K562 (cell line): Measurements from ENCODE around the gene HSDL1. TPM values are rescaled to one million over a fixed set of nuclear protein-coding genes. Genes with fewer than 3 reads are reported as not detected.

Experiments used
- ATF1 ChIP-seq, 2 experiments: fragments of 450-650 bp in 1 of 2; IDR thresholded peaks; 2 replicates each; pipeline ENCODE4 v1.6.1; 2016; ENCODE audit warnings: missing compliant biosample characterization in 1 of 2, missing genetic modification characterization in 1 of 2
- BHLHE40 ChIP-seq: IDR thresholded peaks from 2 replicates; pipeline ENCODE4 v1.6.1; 2011; ENCODE audit warnings: low read length, improper control_type of control experiment
- CTCFL ChIP-seq: IDR thresholded peaks from 2 replicates; pipeline ENCODE4 v1.6.1; 2011; ENCODE audit warnings: borderline replicate concordance, low read depth, mild to moderate bottlenecking, moderate library complexity, low read length; ENCODE audit not compliant: insufficient read depth, poor library complexity, severe bottlenecking
- ETS1 ChIP-seq: conservative IDR thresholded peaks from 2 replicates; pipeline ENCODE4 v1.6.1; 2011; ENCODE audit warnings: low read depth, mild to moderate bottlenecking, low read length; ENCODE audit not compliant: control insufficient read depth
- KDM1A ChIP-seq, 2 experiments: fragments of 450-650 bp; IDR thresholded peaks; 2 replicates each; pipeline ENCODE4 v1.6.1; 2016; ENCODE audit warnings: mild to moderate bottlenecking in 2 of 2
- L3MBTL2 ChIP-seq: fragments of 450-650 bp; IDR thresholded peaks from 2 replicates; pipeline ENCODE4 v1.6.1; 2016; ENCODE audit warnings: mild to moderate bottlenecking, moderate library complexity
- MAX ChIP-seq: sonication (generic); formaldehyde crosslinking; IDR thresholded peaks from 2 replicates; pipeline ENCODE4 v1.9.0; 2022; ENCODE audit warnings: mild to moderate bottlenecking, missing genetic modification reagents
- MEIS2 ChIP-seq: fragments of 450-650 bp; IDR thresholded peaks from 2 replicates; pipeline ENCODE4 v1.6.1; 2014; ENCODE audit warnings: mild to moderate bottlenecking; ENCODE audit not compliant: partially characterized antibody
- PKNOX1 ChIP-seq: fragments of 450-650 bp; IDR thresholded peaks from 2 replicates; pipeline ENCODE4 v1.6.1; 2016
- POLR2AphosphoS5 ChIP-seq: IDR thresholded peaks from 2 replicates; pipeline ENCODE4 v1.6.1; 2011; ENCODE audit warnings: mild to moderate bottlenecking, low read depth, low read length, moderate library complexity; ENCODE audit not compliant: control insufficient read depth, insufficient read depth
- RAD21 ChIP-seq, 2 experiments: fragments of 250-450 bp in 1 of 2; fragments of 450-650 bp in 1 of 2; sonication (Bioruptor Pico) in 1 of 2; formaldehyde crosslinking in 1 of 2; IDR thresholded peaks in 1 of 2; conservative IDR thresholded peaks in 1 of 2; 2 replicates each; pipeline versions ENCODE4 v1.4.0 to v1.8.0; 2020 to 2022; ENCODE audit warnings: mild to moderate bottlenecking in 2 of 2, moderate library complexity in 1 of 2
- RBFOX2 ChIP-seq: fragments of 200-400 bp; formaldehyde crosslinking; IDR thresholded peaks from 2 replicates; pipeline ENCODE4 v1.6.1; 2017; ENCODE audit warnings: low read depth, mild to moderate bottlenecking, low read length, moderate library complexity
- STAT5A ChIP-seq: IDR thresholded peaks from 2 replicates; pipeline ENCODE4 v1.6.1; 2012; ENCODE audit warnings: low read length, inconsistent platforms, borderline replicate concordance
- TAL1 ChIP-seq: fragments of 450-650 bp; IDR thresholded peaks from 2 replicates; pipeline ENCODE4 v1.6.1; 2016; ENCODE audit warnings: mild to moderate bottlenecking
- TBP ChIP-seq: optimal IDR thresholded peaks from 2 replicates; pipeline ENCODE3; 2011; ENCODE audit warnings: low read depth, low read length, improper control_type of control experiment
- TCFL5 ChIP-seq: fragments of 250-450 bp; sonication (Bioruptor Pico); conservative IDR thresholded peaks from 2 replicates; pipeline ENCODE4 v1.6.1; 2021; ENCODE audit warnings: mild to moderate bottlenecking, moderate library complexity, matching md5 sums
- USF1 ChIP-seq: sonication (generic); formaldehyde crosslinking; IDR thresholded peaks from 2 replicates; pipeline ENCODE4 v1.9.0; 2022; ENCODE audit warnings: mild to moderate bottlenecking, missing genetic modification reagents
- ZEB2 ChIP-seq: fragments of 450-650 bp; IDR thresholded peaks from 2 replicates; pipeline ENCODE4 v1.6.1; 2016
- ZNF165 ChIP-seq: fragments of 250-450 bp; sonication (Bioruptor Pico); IDR thresholded peaks from 2 replicates; pipeline ENCODE4 v1.4.0; 2020; ENCODE audit warnings: borderline replicate concordance
- polyA plus RNA-seq, 8 experiments: library from polyadenylated mRNA; depleted of rRNA in 4 of 8; stranded (reverse) in 5 of 8; unstranded in 3 of 8; fragments of >200 nt; fragmentation: Nextera tagmentation in 2 of 8; fragmentation: Illumina TruSeq in 1 of 8; extraction: Ambion mirVana in 2 of 8; extraction: Trizol in 1 of 8; gene quantifications; 2 replicates each; pipeline versions ENCODE4 v1.2.1 to v1.2.3, GENCODE V29; 2011 to 2014; ENCODE audit warnings: inconsistent platforms in 1 of 8, missing spikeins in 1 of 8
- total RNA-seq, 7 experiments: library from RNA; depleted of rRNA in 6 of 7; stranded (reverse); fragments of >200 nt in 6 of 7; fragmentation: Illumina TruSeq in 2 of 7; extraction: Trizol in 2 of 7; gene quantifications; 2 replicates each; pipeline versions ENCODE4 v1.2.1 to v1.2.3, GENCODE V29; 2011 to 2021; ENCODE audit warnings: low replicate concordance in 1 of 7

Gene HSDL1
- total and polyA plus RNA-seq, 9 of the 15 experiments (the other 6 are each of a cell fraction or from before 2014, with no cell fraction given), result 14.8 to 41.2 (median 27.7) TPM

- TF ChIP-seq POLR2AphosphoS5 (peak; percentile 59; the same call in 1 of the 2 replicates), MEIS2 (peak; percentile 52), KDM1A (IDR thresholded peaks at IDR 0.05) (peak; percentile 83 to 84), TCFL5 (CRISPR knock-in tag) (no peak), L3MBTL2 (peak; percentile 48; the same call in 1 of the 2 replicates), USF1 (CRISPR knock-in tag) (peak; percentile 78), TBP (no peak), ZEB2 (0 out of 2 replicates have a peak, but pooled peaks have one; percentile 19), ETS1 (peak; percentile 31; the same call in 1 of the 2 replicates), BHLHE40 (peak; percentile 89), STAT5A (peak; percentile 49; the same call in 1 of the 2 replicates), RAD21 (CRISPR knock-in tag; conservative IDR thresholded peaks at IDR 0.05 in 1 of 2, IDR thresholded peaks at IDR 0.05 in 1 of 2) (peak in 1 of 2 experiments; percentile 37; a peak in 2 of 4 replicates), ZNF165 (CRISPR knock-in tag) (no peak), RBFOX2 (no peak), ATF1 (CRISPR knock-in tag; IDR thresholded peaks at IDR 0.05) (no peak), ATF1 (tag; IDR thresholded peaks at IDR 0.05) (no peak), PKNOX1 (peak; percentile 52), TAL1 (peak; percentile 76; the same call in 1 of the 2 replicates), CTCFL (peak; percentile 3), MAX (peak; percentile 93)
These were observed 3.8 kb downstream of the HSDL1 start (continued) for GRCh38 chr16:84141143-84141670.
